Hepatocyte (in vitro differentiated cells): ENCODE measurements around the gene CSTPP1.

Experiments used
- EZH2phosphoT487 ChIP-seq: fragments of 200-600 bp; sonication (generic); IDR thresholded peaks from one replicate; pipeline ENCODE4 v1.6.1; 2018; ENCODE audit warnings: antibody characterized with exemption, mild to moderate bottlenecking, low read depth, moderate library complexity; ENCODE audit not compliant: unreplicated experiment, severe bottlenecking
- TF ChIP-seq, protein P1 (sequence below): fragments of 200-600 bp; sonication (generic); IDR thresholded peaks from 2 replicates; pipeline ENCODE4 v1.5.1; 2016; ENCODE audit warnings: antibody characterized with exemption, mild to moderate bottlenecking; ENCODE audit not compliant: poor library complexity

DNA sequence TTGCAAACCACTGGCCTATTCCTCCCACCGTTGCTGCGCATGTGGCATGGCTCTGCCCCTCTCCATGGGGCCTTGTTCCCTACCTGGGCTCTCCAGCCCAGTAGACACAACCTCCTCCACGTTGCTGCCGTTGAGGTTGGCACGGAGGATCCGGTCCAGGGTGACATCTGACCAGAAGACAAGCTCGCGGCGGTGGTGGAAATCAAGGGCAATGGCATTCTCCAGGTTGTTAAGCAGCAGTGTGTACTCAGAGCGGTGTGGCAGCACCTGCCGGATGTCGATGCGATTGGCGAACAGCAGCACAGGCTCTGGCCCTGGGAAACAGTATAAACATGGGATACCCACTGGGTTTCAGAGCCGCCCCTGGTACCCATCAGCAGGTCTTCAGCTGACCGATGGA, 42.1 kb upstream of the CSTPP1 start:
- TF ChIP-seq, protein P1, sequence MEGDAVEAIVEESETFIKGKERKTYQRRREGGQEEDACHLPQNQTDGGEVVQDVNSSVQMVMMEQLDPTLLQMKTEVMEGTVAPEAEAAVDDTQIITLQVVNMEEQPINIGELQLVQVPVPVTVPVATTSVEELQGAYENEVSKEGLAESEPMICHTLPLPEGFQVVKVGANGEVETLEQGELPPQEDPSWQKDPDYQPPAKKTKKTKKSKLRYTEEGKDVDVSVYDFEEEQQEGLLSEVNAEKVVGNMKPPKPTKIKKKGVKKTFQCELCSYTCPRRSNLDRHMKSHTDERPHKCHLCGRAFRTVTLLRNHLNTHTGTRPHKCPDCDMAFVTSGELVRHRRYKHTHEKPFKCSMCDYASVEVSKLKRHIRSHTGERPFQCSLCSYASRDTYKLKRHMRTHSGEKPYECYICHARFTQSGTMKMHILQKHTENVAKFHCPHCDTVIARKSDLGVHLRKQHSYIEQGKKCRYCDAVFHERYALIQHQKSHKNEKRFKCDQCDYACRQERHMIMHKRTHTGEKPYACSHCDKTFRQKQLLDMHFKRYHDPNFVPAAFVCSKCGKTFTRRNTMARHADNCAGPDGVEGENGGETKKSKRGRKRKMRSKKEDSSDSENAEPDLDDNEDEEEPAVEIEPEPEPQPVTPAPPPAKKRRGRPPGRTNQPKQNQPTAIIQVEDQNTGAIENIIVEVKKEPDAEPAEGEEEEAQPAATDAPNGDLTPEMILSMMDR, result no peak
- no peak for TF ChIP-seq EZH2phosphoT487
